ENCODE measurements around the gene GATAD2B. TPM values are rescaled to one million over a fixed set of nuclear protein-coding genes. Genes with fewer than 3 reads are reported as not detected.
A peak's percentile ranks its signal among the peaks of the same experiment; 100 is the strongest.
"Not testable (repeated sequence)": the region's sequence is repeated elsewhere in the genome, so short reads cannot be mapped to it uniquely, and the experiment has no call there.

Gene GATAD2B
- polyA plus RNA-seq, 4 donors, result 27.2 to 31.5 (median 28.9) TPM

- DNase-seq (ENCODE audit: low read depth in 4 of 4, low spot score in 3 of 4), result peak; percentile 77 to 86 (median 82)
Measured at GRCh38 chr1:153783233-153784190, 139.3 kb downstream of the GATAD2B start.

DNA sequence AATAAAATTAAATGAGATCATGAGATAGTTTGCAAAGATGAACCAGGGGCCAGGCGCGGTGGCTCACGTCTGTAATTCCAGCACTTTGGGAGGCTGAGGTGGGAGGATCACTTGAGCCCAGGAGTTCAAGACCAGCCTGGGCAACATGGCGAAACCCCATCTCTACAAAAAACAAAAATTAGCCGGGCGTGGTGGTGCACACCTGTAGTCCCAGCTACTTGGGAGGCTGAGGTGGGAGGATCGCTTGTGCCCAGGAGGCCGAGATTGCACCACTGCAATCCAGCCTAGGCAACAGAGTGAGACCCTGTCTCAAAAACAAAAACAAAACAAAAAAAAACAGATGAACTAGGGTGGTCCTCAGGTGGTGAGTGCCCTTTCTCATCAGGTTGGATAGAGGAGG is 140.1 kb downstream of the GATAD2B start:
- not testable (repeated sequence) for DNase-seq (ENCODE audit: low read depth in 4 of 4, low spot score in 3 of 4)

GRCh38 chr1:153780551-153780950 is 142.2 kb downstream of the GATAD2B start:
- no peak for DNase-seq (ENCODE audit: low read depth in 4 of 4, low spot score in 3 of 4)

DNA sequence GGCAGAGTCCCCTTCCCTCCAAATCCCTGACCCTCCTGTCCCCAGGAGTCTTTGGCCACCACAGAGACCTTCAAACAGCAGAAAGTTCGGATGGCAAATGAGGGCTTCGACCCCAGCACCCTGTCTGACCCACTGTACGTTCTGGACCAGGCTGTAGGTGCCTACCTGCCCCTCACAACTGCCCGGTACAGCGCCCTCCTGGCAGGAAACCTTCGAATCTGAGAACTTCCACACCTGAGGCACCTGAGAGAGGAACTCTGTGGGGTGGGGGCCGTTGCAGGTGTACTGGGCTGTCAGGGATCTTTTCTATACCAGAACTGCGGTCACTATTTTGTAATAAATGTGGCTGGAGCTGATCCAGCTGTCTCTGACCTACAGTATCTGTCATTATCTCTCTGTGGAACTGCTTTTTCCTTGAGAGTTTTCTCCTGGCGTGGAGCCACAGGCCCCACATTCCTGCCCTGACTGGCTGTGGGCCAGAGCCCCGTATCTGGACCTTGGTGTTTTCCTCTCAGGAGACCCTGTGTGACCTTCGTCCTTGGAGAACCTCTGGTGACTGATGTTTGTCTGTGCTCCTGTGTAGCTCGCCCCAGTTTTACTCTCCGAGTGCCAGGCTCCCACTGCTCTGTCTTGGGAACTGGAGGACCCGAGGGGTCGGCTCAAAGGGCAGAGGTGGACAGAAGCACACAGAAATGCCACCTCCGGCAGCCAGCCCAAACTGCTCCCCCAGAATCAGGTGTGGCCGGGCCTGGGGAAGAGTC is 142.8 kb downstream of the GATAD2B start:
- DNase-seq (ENCODE audit: low read depth in 4 of 4, low spot score in 3 of 4), result no peak

GRCh38 chr1:153778824-153779519 is 143.8 kb downstream of the GATAD2B start:
- DNase-seq (ENCODE audit: low read depth in 4 of 4, low spot score in 3 of 4), result no peak

GRCh38 chr1:153778051-153778823 is 144.5 kb downstream of the GATAD2B start:
- no peak for DNase-seq (ENCODE audit: low read depth in 4 of 4, low spot score in 3 of 4)

GRCh38 chr1:153777648-153778047 is 145.1 kb downstream of the GATAD2B start:
- no peak for DNase-seq (ENCODE audit: low read depth in 4 of 4, low spot score in 3 of 4)

DNA sequence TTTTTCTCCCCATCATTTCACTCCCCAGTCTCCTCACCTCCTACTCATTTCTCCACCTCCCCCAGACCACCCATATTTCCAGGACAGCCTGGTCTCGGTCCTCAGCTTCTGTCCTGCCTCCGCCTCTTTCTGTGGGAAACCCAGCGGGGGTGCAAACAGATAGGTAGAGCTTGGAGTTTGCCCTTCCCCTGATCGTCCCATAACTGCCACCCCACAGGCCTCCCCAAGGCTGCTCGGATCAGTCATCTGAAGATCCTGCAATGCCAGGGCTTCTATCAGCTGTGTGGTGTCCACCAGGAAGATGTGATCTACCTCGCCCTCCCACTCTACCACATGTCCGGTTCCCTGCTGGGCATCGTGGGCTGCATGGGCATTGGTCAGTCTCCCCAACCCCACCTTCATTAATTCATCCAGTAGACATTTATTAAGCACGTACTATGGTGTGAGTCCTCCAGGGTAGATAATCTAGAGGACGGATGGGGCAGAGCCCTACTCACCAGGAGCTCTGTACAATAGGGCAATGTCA is 145.9 kb downstream of the GATAD2B start:
- no peak for DNase-seq (ENCODE audit: low read depth in 4 of 4, low spot score in 3 of 4)

DNA sequence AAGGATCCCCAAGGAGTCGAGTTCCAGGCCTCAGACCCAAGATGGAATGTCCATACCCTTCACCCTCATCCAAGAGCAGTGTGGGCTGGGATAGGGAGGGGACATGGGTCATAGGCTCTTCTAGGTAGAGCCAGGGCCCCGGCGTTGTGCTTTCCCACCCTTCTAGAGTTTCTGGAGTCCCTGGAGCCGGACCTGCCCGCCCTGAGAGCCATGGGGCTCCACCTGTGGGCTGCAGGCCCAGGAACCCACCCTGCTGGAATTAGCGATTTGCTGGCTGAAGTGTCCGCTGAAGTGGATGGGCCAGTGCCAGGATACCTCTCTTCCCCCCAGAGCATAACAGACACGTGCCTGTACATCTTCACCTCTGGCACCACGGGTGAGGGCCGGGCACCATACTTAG is 146.4 kb downstream of the GATAD2B start:
- DNase-seq (ENCODE audit: low read depth in 4 of 4, low spot score in 3 of 4), result no peak

GRCh38 chr1:153775458-153776327 is 147.1 kb downstream of the GATAD2B start:
- peak in 1 of 4 donors; percentile 57 for DNase-seq (ENCODE audit: low read depth in 4 of 4, low spot score in 3 of 4)

GRCh38 chr1:153774780-153775457 is 147.9 kb downstream of the GATAD2B start, which contains the start of gene SLC27A3:
SLC27A3 (plus strand) TSS chr1:153775407; CDS start chr1:153775498, 91 bp downstream.
- DNase-seq (ENCODE audit: low read depth in 4 of 4, low spot score in 3 of 4), result peak in 1 of 4 donors; percentile 57

GRCh38 chr1:153774026-153774595 is 148.7 kb downstream of the GATAD2B start:
- DNase-seq (ENCODE audit: low read depth in 4 of 4, low spot score in 3 of 4), result no peak

DNA sequence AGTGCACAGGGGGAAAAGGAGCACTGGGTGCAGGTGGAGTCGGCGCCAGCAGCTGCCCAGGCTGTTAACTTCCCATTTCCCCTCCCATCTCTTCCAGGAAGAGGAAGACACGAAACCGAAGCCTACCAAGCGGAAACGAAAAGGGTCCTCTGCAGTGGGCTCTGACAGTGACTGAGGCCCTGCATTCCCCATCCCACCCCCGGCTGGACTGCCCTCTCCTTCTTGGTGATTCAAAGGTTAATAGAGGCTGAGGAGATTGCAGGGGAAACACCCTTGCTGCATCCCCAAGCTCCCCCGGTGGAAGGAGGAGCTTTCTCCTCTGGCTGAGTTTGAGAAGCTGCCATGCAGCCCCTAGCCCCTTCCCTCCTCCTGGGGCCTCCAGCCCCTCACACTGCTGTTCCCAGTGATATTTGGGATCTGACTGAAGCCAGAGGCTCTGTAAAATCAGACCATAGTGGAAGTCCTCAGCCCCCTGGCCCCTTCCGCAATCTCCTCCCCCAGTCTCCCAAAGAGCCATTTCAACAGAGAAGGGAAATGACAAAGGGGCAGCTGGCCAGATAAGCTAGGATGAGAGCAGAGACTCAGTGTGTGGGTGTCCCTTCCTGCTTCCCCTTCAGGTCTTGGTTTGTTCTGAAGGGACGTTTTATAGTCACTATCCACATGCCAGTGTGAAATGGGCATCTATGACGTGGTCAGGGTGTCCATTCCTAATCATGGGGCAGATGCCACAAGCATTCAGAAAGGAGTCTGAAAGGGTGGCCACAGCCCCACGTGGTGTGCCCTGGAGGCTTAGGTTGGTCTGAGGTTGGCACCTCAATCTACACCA is 149.5 kb downstream of the GATAD2B start:
- DNase-seq (ENCODE audit: low read depth in 4 of 4, low spot score in 3 of 4), result no peak

DNA sequence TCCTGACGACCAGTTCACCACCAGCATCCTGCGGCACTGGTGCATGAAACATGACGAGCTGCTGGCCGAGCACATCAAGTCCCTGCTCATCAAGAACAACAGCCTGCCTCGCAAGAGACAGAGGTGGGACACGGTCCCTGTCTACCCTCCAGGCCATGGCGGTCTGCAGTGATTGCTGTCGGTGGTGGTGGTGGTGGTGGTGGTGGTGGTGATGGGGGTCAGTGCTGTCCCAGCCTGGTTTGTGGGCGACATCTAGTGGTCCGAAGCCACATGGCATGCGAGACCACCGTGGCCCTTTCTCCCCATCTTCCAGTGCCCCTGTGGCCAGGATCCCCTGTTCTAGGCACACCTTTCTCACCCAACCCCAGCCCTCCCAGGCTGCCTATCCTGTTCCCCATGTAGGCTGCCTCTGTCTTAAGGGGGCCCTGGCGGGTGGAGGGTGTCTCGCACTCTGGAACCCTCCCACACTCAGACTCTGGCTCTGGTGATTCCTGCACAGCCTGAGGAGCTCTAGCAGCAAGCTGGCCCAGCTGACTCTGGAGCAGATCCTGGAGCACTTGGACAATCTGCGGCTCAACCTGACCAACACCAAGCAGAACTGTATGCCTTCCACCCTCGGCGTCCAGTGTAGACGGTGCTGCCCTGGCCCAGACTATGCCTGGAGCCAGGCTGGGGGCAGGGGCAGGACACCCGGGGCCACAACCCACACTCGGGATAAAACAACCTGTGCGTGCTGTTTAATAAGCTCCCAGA is 150.8 kb downstream of the GATAD2B start:
- DNase-seq (ENCODE audit: low read depth in 4 of 4, low spot score in 3 of 4), result no peak

- no peak for DNase-seq (ENCODE audit: low read depth in 4 of 4, low spot score in 3 of 4)
Measured at GRCh38 chr1:153771261-153771660, 151.5 kb downstream of the GATAD2B start.

DNA sequence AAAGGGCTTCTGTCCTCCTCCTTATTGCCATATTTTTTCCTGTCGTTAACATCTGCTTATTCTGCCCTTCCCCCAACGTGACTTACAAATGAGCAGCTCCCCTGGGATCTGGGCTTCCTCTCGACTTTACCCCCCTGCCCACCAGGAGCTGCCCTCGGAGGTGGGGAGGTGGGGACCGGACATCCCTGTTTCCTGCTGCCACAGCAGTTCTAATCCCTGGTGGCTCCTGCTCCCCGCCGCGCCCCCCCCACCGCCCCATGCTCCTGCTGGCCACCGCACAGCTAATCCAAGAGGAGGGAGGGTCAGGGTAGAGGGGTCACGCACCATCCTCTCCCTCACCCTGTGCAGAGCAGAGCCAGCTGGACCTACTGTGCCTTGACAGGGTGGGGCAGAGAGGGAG is 152.0 kb downstream of the GATAD2B start:
- no peak for DNase-seq (ENCODE audit: low read depth in 4 of 4, low spot score in 3 of 4)
